ENCODE data around the gene CHST9. TPM values are rescaled to one million over a fixed set of nuclear protein-coding genes. Genes with fewer than 3 reads are reported as not detected.

Gene CHST9
- total RNA-seq, 1 donor from 2014 or later = 0.82 TPM

- Mint-ChIP-seq H3K27me3 (ENCODE audit: low read depth) (no peaks in the 10 kb centered on the region), H3K36me3 (ENCODE audit: low read depth) (no peaks in the 10 kb centered on the region), H3K27ac (ENCODE audit: unreplicated experiment) (no peak overlapping the region), H3K4me1 (ENCODE audit: low read depth) (no peaks in the 10 kb centered on the region), H3K4me3 (ENCODE audit: unreplicated experiment) (no peak overlapping the region), H3K9me3 (ENCODE audit: low read depth) (no peaks in the 10 kb centered on the region)
- no peak for DNase-seq (ENCODE audit: low spot score)
- no peak for TF ChIP-seq CTCF (IDR thresholded peaks at IDR 0.05)
These were observed 111.7 kb downstream of the CHST9 start for GRCh38 chr18:27073404-27073830.

- H3K27ac Mint-ChIP-seq (ENCODE audit: unreplicated experiment) = no peak overlapping the region
- peaks cover 2% of the 10 kb centered on the region for H3K36me3 Mint-ChIP-seq (ENCODE audit: low read depth)
- H3K9me3 Mint-ChIP-seq (ENCODE audit: low read depth) = no peaks in the 10 kb centered on the region
- no peak for DNase-seq (ENCODE audit: low spot score)
- H3K4me1 Mint-ChIP-seq (ENCODE audit: low read depth) = peaks cover 11% of the 10 kb centered on the region
- no peaks in the 10 kb centered on the region for H3K27me3 Mint-ChIP-seq (ENCODE audit: low read depth)
- H3K4me3 Mint-ChIP-seq (ENCODE audit: unreplicated experiment) = no peak overlapping the region
- TF ChIP-seq CTCF (IDR thresholded peaks at IDR 0.05) = no peak
These were observed 120.4 kb downstream of the CHST9 start for GRCh38 chr18:27064673-27065072.

GRCh38 chr18:27062802-27063201 is 122.3 kb downstream of the CHST9 start:
- no peaks in the 10 kb centered on the region for H3K27me3 Mint-ChIP-seq (ENCODE audit: low read depth)
- DNase-seq (ENCODE audit: low spot score) = no peak
- H3K4me3 Mint-ChIP-seq (ENCODE audit: unreplicated experiment) = no peak overlapping the region
- no peak overlapping the region for H3K27ac Mint-ChIP-seq (ENCODE audit: unreplicated experiment)
- no peak for TF ChIP-seq CTCF (IDR thresholded peaks at IDR 0.05)
- no peaks in the 10 kb centered on the region for H3K9me3 Mint-ChIP-seq (ENCODE audit: low read depth)
- peaks cover 11% of the 10 kb centered on the region for H3K4me1 Mint-ChIP-seq (ENCODE audit: low read depth)
- H3K36me3 Mint-ChIP-seq (ENCODE audit: low read depth) = peaks cover 2% of the 10 kb centered on the region

DNA sequence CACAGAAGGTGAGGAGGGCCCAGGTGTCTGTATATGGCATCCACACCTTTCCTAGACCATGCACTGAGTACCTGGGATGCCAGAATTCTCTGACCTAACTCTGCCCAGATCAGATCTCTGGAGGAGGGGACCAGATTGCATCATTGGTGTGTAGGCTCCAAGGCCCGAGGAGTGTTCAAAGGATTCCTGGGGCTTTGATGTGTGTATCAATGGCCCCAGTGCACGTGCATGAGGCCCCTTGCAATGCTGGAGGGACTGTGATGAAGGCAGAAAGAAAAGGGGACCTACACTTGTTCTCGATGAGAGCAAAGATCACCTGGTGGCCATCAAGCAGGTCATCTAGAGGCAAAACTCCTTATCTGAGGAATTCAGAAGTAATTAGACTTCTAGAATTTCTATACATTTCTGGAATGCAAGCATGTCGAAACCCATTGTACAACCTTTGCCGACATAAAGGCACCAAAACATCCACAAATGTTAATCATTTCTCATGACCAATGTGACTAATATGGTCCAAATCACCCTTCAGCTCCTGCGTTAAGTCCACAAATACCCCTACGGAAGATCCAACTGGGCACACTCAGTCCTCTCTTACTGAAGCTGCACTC is 123.5 kb downstream of the CHST9 start:
- no peaks in the 10 kb centered on the region for H3K9me3 Mint-ChIP-seq (ENCODE audit: low read depth)
- peaks cover 2% of the 10 kb centered on the region for H3K27me3 Mint-ChIP-seq (ENCODE audit: low read depth)
- DNase-seq (ENCODE audit: low spot score) = no peak
- no peak overlapping the region for H3K4me3 Mint-ChIP-seq (ENCODE audit: unreplicated experiment)
- TF ChIP-seq CTCF (IDR thresholded peaks at IDR 0.05) = no peak
- H3K27ac Mint-ChIP-seq (ENCODE audit: unreplicated experiment) = no peak overlapping the region
- peaks cover 11% of the 10 kb centered on the region for H3K4me1 Mint-ChIP-seq (ENCODE audit: low read depth)
- peaks cover 2% of the 10 kb centered on the region for H3K36me3 Mint-ChIP-seq (ENCODE audit: low read depth)

DNA sequence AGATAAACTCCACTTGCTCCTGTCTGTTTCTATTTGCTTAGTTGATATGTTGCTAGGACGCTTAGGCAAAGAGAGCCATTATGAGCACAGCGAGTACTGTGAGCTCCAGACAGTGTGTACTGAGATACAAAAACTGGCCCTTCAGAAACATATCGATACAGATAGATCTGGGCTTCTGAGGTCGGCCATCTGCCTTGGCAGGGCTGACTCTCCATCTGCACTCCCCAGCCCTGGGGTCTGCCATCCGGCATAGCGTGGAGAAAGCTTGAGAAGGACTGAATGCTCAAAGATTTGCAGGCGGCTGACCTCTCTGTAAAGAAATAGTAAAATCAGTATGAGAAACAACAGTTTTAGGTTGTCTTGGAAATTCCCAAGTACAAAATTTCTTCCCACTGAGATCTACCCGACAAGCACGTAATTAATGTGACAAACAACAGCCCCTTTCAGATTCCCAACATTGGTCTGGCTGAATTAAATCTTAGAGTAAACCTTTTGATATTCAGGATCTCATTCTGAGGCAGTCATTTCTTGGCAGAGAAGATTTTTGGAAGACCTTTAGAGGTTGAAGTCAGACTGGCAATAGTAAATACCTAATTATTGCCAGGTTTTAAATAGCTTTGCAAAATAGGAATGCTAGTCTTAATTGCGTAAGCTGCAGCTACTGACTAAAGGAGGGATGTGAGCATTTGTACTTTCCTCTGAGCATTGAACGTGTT is 127.4 kb downstream of the CHST9 start:
- TF ChIP-seq CTCF (IDR thresholded peaks at IDR 0.05) = no peak
- DNase-seq (ENCODE audit: low spot score) = no peak
- Mint-ChIP-seq H3K4me3 (ENCODE audit: unreplicated experiment) (no peak overlapping the region), H3K9me3 (ENCODE audit: low read depth) (no peaks in the 10 kb centered on the region), H3K27ac (ENCODE audit: unreplicated experiment) (no peak overlapping the region), H3K27me3 (ENCODE audit: low read depth) (peaks cover 8% of the 10 kb centered on the region), H3K36me3 (ENCODE audit: low read depth) (no peaks in the 10 kb centered on the region), H3K4me1 (ENCODE audit: low read depth) (no peaks in the 10 kb centered on the region)
